ENCODE results near the gene SLC6A19. TPM values are rescaled to one million over a fixed set of nuclear protein-coding genes. Genes with fewer than 3 reads are reported as not detected.

SLC6A19 gene
- polyA plus RNA-seq, 4 donors = 56.3 to 199 (median 166) TPM

DNA sequence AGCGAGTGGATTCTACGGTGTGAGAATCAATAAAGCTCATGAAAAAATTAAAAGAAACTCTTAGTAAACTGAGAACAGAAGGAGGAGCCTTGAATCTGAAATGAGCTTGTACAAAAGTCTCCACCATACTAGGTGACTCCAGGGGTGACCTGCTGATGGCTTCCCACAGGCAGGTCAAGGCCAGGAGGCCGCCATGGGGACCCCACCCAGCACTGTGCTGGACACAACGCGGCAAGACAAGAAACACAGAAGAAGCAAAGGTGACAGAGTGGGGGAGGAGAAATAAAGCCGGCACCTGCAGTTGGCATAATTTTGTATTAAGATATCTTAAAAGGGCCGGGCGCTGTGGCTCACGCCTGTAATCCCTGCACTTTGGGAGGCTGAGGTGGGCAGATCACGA is 12.1 kb upstream of the SLC6A19 start:
- no peak for DNase-seq

DNA sequence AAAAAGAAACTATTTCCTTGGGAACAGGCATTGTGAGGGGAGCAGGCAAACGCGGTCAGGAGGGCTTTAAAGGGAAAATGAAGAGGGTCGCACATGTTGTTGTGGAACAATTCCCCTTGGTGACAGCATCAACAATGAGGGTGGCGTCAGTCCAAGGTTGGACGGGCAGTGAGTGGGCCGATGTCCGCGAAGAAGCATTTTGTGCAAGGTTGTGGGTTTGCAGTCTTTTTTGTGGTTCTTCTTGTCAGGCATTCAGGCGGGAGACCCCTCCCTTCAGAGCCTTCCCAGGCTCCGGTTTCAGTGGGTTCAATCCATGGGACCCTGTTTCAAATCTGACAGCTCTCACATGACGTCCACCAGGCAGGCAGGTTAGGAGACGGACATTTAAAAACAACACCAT is 11.1 kb upstream of the SLC6A19 start:
- Histone ChIP-seq H3K4me1 (ENCODE audit: control insufficient read depth in 3 of 3, insufficient read depth in 2 of 3, low read depth in 1 of 3, low read length in 2 of 3) (peaks cover 0 to 23% (median 16%) of the 10 kb centered on the region in 3 donors), H3K4me3 (ENCODE audit: low read depth in 1 of 3, low read length in 3 of 3) (no peak overlapping the region), H3K9me3 (ENCODE audit: control insufficient read depth in 2 of 2, insufficient read depth in 1 of 2, low read depth in 1 of 2, low read length in 1 of 2) (peaks cover 0 to 4% of the 10 kb centered on the region in 2 donors), H3K36me3 (ENCODE audit: control insufficient read depth in 3 of 3, insufficient read depth in 2 of 3, low read depth in 1 of 3, low read length in 3 of 3) (peaks cover 0 to 2% (median 0%) of the 10 kb centered on the region in 3 donors), H3K27me3 (ENCODE audit: control insufficient read depth in 3 of 3, insufficient read depth in 3 of 3, low read length in 3 of 3) (peaks cover 0 to 2% (median 0%) of the 10 kb centered on the region in 3 donors), H3K27ac (ENCODE audit: low read depth in 1 of 3, low read length in 2 of 3) (no peak overlapping the region)
- no peak for DNase-seq
- FAIRE-seq = no peak
- WGBS, 3 donors = 75 to 90% (median 88%) methylated on average over 12 of the region's 12 CpGs

More for the DNA sequence above, 12.1 kb upstream of the SLC6A19 start:
- Histone ChIP-seq H3K9me3 (ENCODE audit: control insufficient read depth in 2 of 2, insufficient read depth in 1 of 2, low read depth in 1 of 2, low read length in 1 of 2) (peaks cover 0 to 4% of the 10 kb centered on the region in 2 donors), H3K36me3 (ENCODE audit: control insufficient read depth in 3 of 3, insufficient read depth in 2 of 3, low read depth in 1 of 3, low read length in 3 of 3) (peaks cover 0 to 2% (median 0%) of the 10 kb centered on the region in 3 donors), H3K27me3 (ENCODE audit: control insufficient read depth in 3 of 3, insufficient read depth in 3 of 3, low read length in 3 of 3) (peaks cover 0 to 2% (median 0%) of the 10 kb centered on the region in 3 donors), H3K4me1 (ENCODE audit: control insufficient read depth in 3 of 3, insufficient read depth in 2 of 3, low read depth in 1 of 3, low read length in 2 of 3) (peaks cover 0 to 33% (median 19%) of the 10 kb centered on the region in 3 donors), H3K27ac (ENCODE audit: low read depth in 1 of 3, low read length in 2 of 3) (no peak overlapping the region), H3K4me3 (ENCODE audit: low read depth in 1 of 3, low read length in 3 of 3) (no peak overlapping the region)
- no peak for FAIRE-seq
- 37 to 68% (median 48%) methylated on average over 10 of the region's 10 CpGs for WGBS, 3 donors

GRCh38 chr5:1190837-1191239 is 10.6 kb upstream of the SLC6A19 start:
- Histone ChIP-seq H3K4me1 (ENCODE audit: control insufficient read depth in 3 of 3, insufficient read depth in 2 of 3, low read depth in 1 of 3, low read length in 2 of 3) (peaks cover 0 to 18% (median 16%) of the 10 kb centered on the region in 3 donors), H3K9me3 (ENCODE audit: control insufficient read depth in 2 of 2, insufficient read depth in 1 of 2, low read depth in 1 of 2, low read length in 1 of 2) (peaks cover 0 to 4% of the 10 kb centered on the region in 2 donors), H3K27ac (ENCODE audit: low read depth in 1 of 3, low read length in 2 of 3) (no peak overlapping the region), H3K4me3 (ENCODE audit: low read depth in 1 of 3, low read length in 3 of 3) (no peak overlapping the region), H3K36me3 (ENCODE audit: control insufficient read depth in 3 of 3, insufficient read depth in 2 of 3, low read depth in 1 of 3, low read length in 3 of 3) (peaks cover 0 to 5% (median 0%) of the 10 kb centered on the region in 3 donors), H3K27me3 (ENCODE audit: control insufficient read depth in 3 of 3, insufficient read depth in 3 of 3, low read length in 3 of 3) (peaks cover 0 to 2% (median 0%) of the 10 kb centered on the region in 3 donors)
- FAIRE-seq (no peak), DNase-seq (no peak)
- 33 to 64% (median 53%) methylated on average over 6 of the region's 6 CpGs for WGBS, 3 donors

GRCh38 chr5:1192971-1193590 is 8.3 kb upstream of the SLC6A19 start:
- Histone ChIP-seq H3K4me3 (ENCODE audit: low read depth in 1 of 3, low read length in 3 of 3) (no peak overlapping the region), H3K27ac (ENCODE audit: low read depth in 1 of 3, low read length in 2 of 3) (no peak overlapping the region), H3K9me3 (ENCODE audit: control insufficient read depth in 2 of 2, insufficient read depth in 1 of 2, low read depth in 1 of 2, low read length in 1 of 2) (peaks cover 0 to 7% of the 10 kb centered on the region in 2 donors), H3K27me3 (ENCODE audit: control insufficient read depth in 3 of 3, insufficient read depth in 3 of 3, low read length in 3 of 3) (peaks cover 0 to 2% (median 0%) of the 10 kb centered on the region in 3 donors), H3K36me3 (ENCODE audit: control insufficient read depth in 3 of 3, insufficient read depth in 2 of 3, low read depth in 1 of 3, low read length in 3 of 3) (peaks cover 0 to 11% (median 0%) of the 10 kb centered on the region in 3 donors), H3K4me1 (ENCODE audit: control insufficient read depth in 3 of 3, insufficient read depth in 2 of 3, low read depth in 1 of 3, low read length in 2 of 3) (no peaks in the 10 kb centered on the region)
- FAIRE-seq (no peak), DNase-seq (no peak)
- 74 to 84% (median 77%) methylated on average over 18 of the region's 18 CpGs for WGBS, 3 donors

DNA sequence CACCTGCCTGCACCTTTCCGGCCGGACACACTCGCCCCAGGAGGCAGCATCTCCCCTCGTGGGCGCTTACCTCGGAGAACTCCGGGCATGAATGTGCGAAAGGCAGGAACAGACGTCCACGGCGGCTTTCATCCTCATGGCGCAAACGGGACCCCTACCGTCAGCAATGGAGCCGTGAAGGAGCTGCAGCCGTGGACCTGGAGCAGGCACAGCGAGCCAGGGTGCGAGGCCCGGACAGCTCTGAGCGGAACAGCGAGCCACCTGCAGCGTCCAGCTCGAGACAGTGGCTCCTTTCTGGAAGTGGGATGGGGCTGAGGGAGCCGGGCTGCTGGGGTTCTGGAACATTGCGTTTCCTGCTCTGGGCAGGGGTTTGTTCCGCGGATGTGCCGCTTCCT is 7.8 kb upstream of the SLC6A19 start:
- WGBS, 3 donors = 82 to 85% (median 84%) methylated on average over 28 of the region's 28 CpGs
- H3K9me3 ChIP-seq (ENCODE audit: control insufficient read depth in 2 of 2, insufficient read depth in 1 of 2, low read depth in 1 of 2, low read length in 1 of 2) = peaks cover 0 to 7% of the 10 kb centered on the region in 2 donors
- no peak for FAIRE-seq
- no peak overlapping the region for H3K4me3 ChIP-seq (ENCODE audit: low read depth in 1 of 3, low read length in 3 of 3)
- peaks cover 0 to 11% (median 0%) of the 10 kb centered on the region in 3 donors for H3K36me3 ChIP-seq (ENCODE audit: control insufficient read depth in 3 of 3, insufficient read depth in 2 of 3, low read depth in 1 of 3, low read length in 3 of 3)
- peaks cover 0 to 2% (median 0%) of the 10 kb centered on the region in 3 donors for H3K27me3 ChIP-seq (ENCODE audit: control insufficient read depth in 3 of 3, insufficient read depth in 3 of 3, low read length in 3 of 3)
- no peak overlapping the region for H3K27ac ChIP-seq (ENCODE audit: low read depth in 1 of 3, low read length in 2 of 3)
- no peak for DNase-seq
- peaks cover 0 to 3% (median 0%) of the 10 kb centered on the region in 3 donors for H3K4me1 ChIP-seq (ENCODE audit: control insufficient read depth in 3 of 3, insufficient read depth in 2 of 3, low read depth in 1 of 3, low read length in 2 of 3)

GRCh38 chr5:1194378-1194777 is 7.0 kb upstream of the SLC6A19 start:
- no peak overlapping the region for H3K4me3 ChIP-seq (ENCODE audit: low read depth in 1 of 3, low read length in 3 of 3)
- H3K27ac ChIP-seq (ENCODE audit: low read depth in 1 of 3, low read length in 2 of 3) = no peak overlapping the region
- H3K4me1 ChIP-seq (ENCODE audit: control insufficient read depth in 3 of 3, insufficient read depth in 2 of 3, low read depth in 1 of 3, low read length in 2 of 3) = peaks cover 0 to 10% (median 0%) of the 10 kb centered on the region in 3 donors
- peaks cover 0 to 2% (median 0%) of the 10 kb centered on the region in 3 donors for H3K27me3 ChIP-seq (ENCODE audit: control insufficient read depth in 3 of 3, insufficient read depth in 3 of 3, low read length in 3 of 3)
- peaks cover 0 to 7% of the 10 kb centered on the region in 2 donors for H3K9me3 ChIP-seq (ENCODE audit: control insufficient read depth in 2 of 2, insufficient read depth in 1 of 2, low read depth in 1 of 2, low read length in 1 of 2)
- peaks cover 0 to 11% (median 0%) of the 10 kb centered on the region in 3 donors for H3K36me3 ChIP-seq (ENCODE audit: control insufficient read depth in 3 of 3, insufficient read depth in 2 of 3, low read depth in 1 of 3, low read length in 3 of 3)
- FAIRE-seq (no peak), DNase-seq (no peak)
- WGBS, 3 donors = 91% methylated on average over 6 of the region's 6 CpGs

DNA sequence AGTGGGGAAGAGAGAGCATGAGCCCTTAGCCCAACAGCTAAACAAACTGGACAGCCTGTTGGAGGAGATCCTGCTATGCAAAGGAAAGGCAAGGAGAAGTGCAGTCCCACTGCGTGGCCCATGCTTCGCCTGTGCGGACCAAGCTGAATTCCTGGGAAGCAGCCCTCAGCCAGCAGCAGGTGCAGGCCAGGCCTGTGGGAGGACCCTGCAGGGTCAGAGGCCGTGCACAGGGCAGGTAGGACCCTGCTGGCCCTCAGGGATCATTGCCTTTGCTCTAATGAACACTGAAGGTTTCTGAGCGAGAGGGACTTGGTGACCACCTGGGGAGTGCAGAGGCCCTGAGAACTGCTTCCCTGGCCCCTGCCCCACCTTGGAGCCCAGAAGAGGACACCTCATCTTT is 6.0 kb upstream of the SLC6A19 start:
- peaks cover 0 to 2% (median 0%) of the 10 kb centered on the region in 3 donors for H3K27me3 ChIP-seq (ENCODE audit: control insufficient read depth in 3 of 3, insufficient read depth in 3 of 3, low read length in 3 of 3)
- peaks cover 0 to 7% of the 10 kb centered on the region in 2 donors for H3K9me3 ChIP-seq (ENCODE audit: control insufficient read depth in 2 of 2, insufficient read depth in 1 of 2, low read depth in 1 of 2, low read length in 1 of 2)
- no peak overlapping the region for H3K4me3 ChIP-seq (ENCODE audit: low read depth in 1 of 3, low read length in 3 of 3)
- no peak for FAIRE-seq
- WGBS, 3 donors = 91 to 98% (median 91%) methylated on average over 5 of the region's 5 CpGs
- no peak overlapping the region for H3K27ac ChIP-seq (ENCODE audit: low read depth in 1 of 3, low read length in 2 of 3)
- DNase-seq = no peak
- H3K4me1 ChIP-seq (ENCODE audit: control insufficient read depth in 3 of 3, insufficient read depth in 2 of 3, low read depth in 1 of 3, low read length in 2 of 3) = peaks cover 0 to 18% (median 0%) of the 10 kb centered on the region in 3 donors
- peaks cover 0 to 11% (median 0%) of the 10 kb centered on the region in 3 donors for H3K36me3 ChIP-seq (ENCODE audit: control insufficient read depth in 3 of 3, insufficient read depth in 2 of 3, low read depth in 1 of 3, low read length in 3 of 3)

- DNase-seq (no peak), FAIRE-seq (no peak)
- Histone ChIP-seq H3K27ac (ENCODE audit: low read depth in 1 of 3, low read length in 2 of 3) (no peak overlapping the region), H3K4me1 (ENCODE audit: control insufficient read depth in 3 of 3, insufficient read depth in 2 of 3, low read depth in 1 of 3, low read length in 2 of 3) (peaks cover 0 to 23% (median 0%) of the 10 kb centered on the region in 3 donors), H3K27me3 (ENCODE audit: control insufficient read depth in 3 of 3, insufficient read depth in 3 of 3, low read length in 3 of 3) (peaks cover 0 to 2% (median 0%) of the 10 kb centered on the region in 3 donors), H3K4me3 (ENCODE audit: low read depth in 1 of 3, low read length in 3 of 3) (no peak overlapping the region), H3K9me3 (ENCODE audit: control insufficient read depth in 2 of 2, insufficient read depth in 1 of 2, low read depth in 1 of 2, low read length in 1 of 2) (peaks cover 0 to 7% of the 10 kb centered on the region in 2 donors), H3K36me3 (ENCODE audit: control insufficient read depth in 3 of 3, insufficient read depth in 2 of 3, low read depth in 1 of 3, low read length in 3 of 3) (peaks cover 0 to 11% (median 0%) of the 10 kb centered on the region in 3 donors)
- 87 to 91% (median 88%) methylated on average over 24 of the region's 24 CpGs for WGBS, 3 donors
These were observed 5.5 kb upstream of the SLC6A19 start for GRCh38 chr5:1195916-1196315.
